GM12878 (cell line): ENCODE results near the gene XPO5. TPM values are rescaled to one million over a fixed set of nuclear protein-coding genes. Genes with fewer than 3 reads are reported as not detected.

Source experiments
- ATAC-seq: fragments of 200-7000 bp; cut with Tn5 transposase; 3 replicates; pipeline ENCODE4 v1.9.1; 2020; ENCODE audit warnings: mild to moderate bottlenecking, moderate library complexity
- Bru-seq: library from RNA; stranded (reverse); fragments of 400-500 nt; gene quantifications from one replicate; lab custom pipeline; 2021; lab: Mats Ljungman, UMichigan
- BruChase-seq, 2 experiments: library from RNA; stranded (reverse); fragments of 400-500 nt; gene quantifications; one replicate each; lab custom pipeline; 2021; lab: Mats Ljungman, UMichigan
- BruUV-seq: library from RNA; stranded (reverse); fragments of 400-500 nt; replicated peaks from 2 replicates; lab custom pipeline; 2021; lab: Mats Ljungman, UMichigan
- CTCF ChIA-PET: fragments of 300-600 bp; sonication (Branson Sonifier 250); formaldehyde crosslinking; extraction: SDS; loops from one replicate; lab custom pipeline; 2021; ENCODE audit warnings: inconsistent platforms; lab: Yijun Ruan, JAX
- POLR2A ChIA-PET: fragments of 350-600 bp; formaldehyde crosslinking; extraction: SDS; loops from one replicate; lab custom pipeline; 2021; ENCODE audit warnings: inconsistent platforms; lab: Charles Lee
- RAD21 ChIA-PET: fragments of 300-600 bp; sonication (Branson Sonifier 250); formaldehyde crosslinking; loops from one replicate; lab custom pipeline; 2023; ENCODE audit warnings: antibody characterized with exemption; ENCODE audit not compliant: unreplicated experiment; lab: Charles Lee
- SMC1A ChIA-PET: fragments of 300-600 bp; sonication (Branson Sonifier 250); formaldehyde crosslinking; loops from one replicate; lab custom pipeline; 2023; ENCODE audit not compliant: unreplicated experiment, uncharacterized antibody; lab: Charles Lee
- DNase-seq: peaks from one replicate; pipeline ENCODE4 v3.0.0-alpha.2; 2011; ENCODE audit warnings: low read depth, low spot score
- FAIRE-seq: peaks from 3 replicates; lab custom pipeline; 2011; peaks lifted over from hg19 to GRCh38; lab: Jason Lieb, UNC
- H2AFZ ChIP-seq: 2 replicates; pipeline ENCODE4 v1.6.0; 2011; ENCODE audit warnings: low read depth, low read length, control low read depth; ENCODE audit not compliant: control insufficient read depth
- H3K27ac ChIP-seq: 2 replicates; pipeline ENCODE4 v1.5.1; 2011; ENCODE audit warnings: control low read depth; ENCODE audit not compliant: control insufficient read depth, insufficient read depth
- H3K27me3 ChIP-seq, 2 experiments: replicated peaks in 1 of 2; 2 replicates each; pipeline versions ENCODE4 v1.6.0 to v1.6.1; 2011; ENCODE audit warnings: low read length in 1 of 2; ENCODE audit not compliant: control insufficient read depth in 2 of 2, insufficient read depth in 2 of 2
- H3K36me3 ChIP-seq, 2 experiments: 2 replicates each; pipeline ENCODE4 v1.5.1; 2011; ENCODE audit warnings: low read length in 1 of 2; ENCODE audit not compliant: control insufficient read depth in 2 of 2, insufficient read depth in 2 of 2
- H3K4me1 ChIP-seq: 2 replicates; pipeline ENCODE4 v1.6.1; 2011; ENCODE audit warnings: mild to moderate bottlenecking, low read length, moderate library complexity, mixed read lengths; ENCODE audit not compliant: control insufficient read depth, insufficient read depth
- H3K4me2 ChIP-seq: 2 replicates; pipeline ENCODE4 v1.6.0; 2011; ENCODE audit warnings: control low read depth; ENCODE audit not compliant: control insufficient read depth, insufficient read depth
- H3K4me3 ChIP-seq: fragments of 200-600 bp; sonication (generic); 2 replicates; pipeline ENCODE4 v1.5.1; 2016
- H3K79me2 ChIP-seq: 2 replicates; pipeline ENCODE4 v1.6.0; 2011; ENCODE audit warnings: low read length; ENCODE audit not compliant: control insufficient read depth, insufficient read depth
- H3K9ac ChIP-seq: 2 replicates; pipeline ENCODE4 v1.8.0; 2011; ENCODE audit warnings: low read length, control low read depth, mixed read lengths; ENCODE audit not compliant: control insufficient read depth, insufficient read depth
- H3K9me3 ChIP-seq: replicated peaks from 3 replicates; pipeline ENCODE4 v1.5.1; 2011; ENCODE audit warnings: mild to moderate bottlenecking, low read length; ENCODE audit not compliant: control insufficient read depth, insufficient read depth
- H4K20me1 ChIP-seq: 2 replicates; pipeline ENCODE4 v1.6.0; 2011; ENCODE audit not compliant: control insufficient read depth, insufficient read depth
- BACH1 ChIP-seq: fragments of 450-650 bp; IDR thresholded peaks from 2 replicates; pipeline ENCODE4 v1.6.1; 2017; ENCODE audit warnings: mild to moderate bottlenecking, borderline replicate concordance
- FOXK2 ChIP-seq: fragments of 450-650 bp; IDR thresholded peaks from 2 replicates; pipeline ENCODE4 v1.6.1; 2017; ENCODE audit warnings: mild to moderate bottlenecking, moderate library complexity
- HDAC6 ChIP-seq: fragments of 200-600 bp; sonication (generic); IDR thresholded peaks from one replicate; pipeline ENCODE4 v1.8.0; 2017; ENCODE audit warnings: antibody characterized with exemption; ENCODE audit not compliant: unreplicated experiment
- KLF5 ChIP-seq: fragments of 450-650 bp; IDR thresholded peaks from 2 replicates; pipeline ENCODE4 v1.6.1; 2014; ENCODE audit warnings: mild to moderate bottlenecking; ENCODE audit not compliant: partially characterized antibody
- TCF12 ChIP-seq: IDR thresholded peaks from 2 replicates; pipeline ENCODE4 v1.6.1; 2011; ENCODE audit warnings: low read depth, mild to moderate bottlenecking, low read length
- YY1 ChIP-seq: IDR thresholded peaks from 2 replicates; pipeline ENCODE4 v1.6.1; 2011; ENCODE audit warnings: low read depth, mild to moderate bottlenecking, low read length
- WGBS: methylation state at CpG from one replicate; pipeline ENCODE4 v1.1.6; 2016; ENCODE audit warnings: low lambda C conversion rate; ENCODE audit not compliant: insufficient replicate concordance, insufficient coverage; ENCODE audit errors: missing lambda C conversion rate; 5-methylcytosine and 5-hydroxymethylcytosine counted together
- in situ Hi-C: fragments of 300-500 bp; cut with MboI; formaldehyde crosslinking; loops from 9 replicates; pipeline ENCODE4 v1.14.3; 2018; ENCODE audit warnings: mixed read lengths
- intact Hi-C: fragments of 100-400 bp; cut with micrococcal nuclease; formaldehyde crosslinking; loops from one replicate; pipeline ENCODE4 v1.14.2; 2022; ENCODE audit not compliant: unreplicated experiment
- long read RNA-seq, 2 experiments: library from polyadenylated mRNA; unstranded; transcript quantifications; one replicate each; pipeline ENCODE4 v2.0.0, GENCODE V29; 2019 to 2020
- polyA minus RNA-seq, 3 experiments: library from RNA; depleted of rRNA, polyadenylated mRNA; stranded (reverse); fragments of >200 nt; gene quantifications; 2 replicates each; pipeline ENCODE4 v1.2.3, GENCODE V29; 2011
- polyA plus RNA-seq, 11 experiments: library from polyadenylated mRNA; depleted of rRNA in 4 of 11; unstranded in 6 of 11; stranded (reverse) in 5 of 11; fragments of >200 nt; fragmentation: Nextera tagmentation in 4 of 11; fragmentation: Illumina TruSeq in 1 of 11; extraction: Ambion mirVana in 4 of 11; extraction: Trizol in 1 of 11; gene quantifications; 1 replicate in 1 of 11; 2 replicates in 10 of 11; pipeline versions ENCODE4 v1.2.1 to v1.2.3, GENCODE V29; 2011 to 2016; ENCODE audit warnings: inconsistent platforms in 2 of 11, missing spikeins in 2 of 11, low read depth in 1 of 11
- total RNA-seq, 4 experiments: library from RNA; depleted of rRNA in 3 of 4; stranded (reverse); fragments of >200 nt in 3 of 4; fragmentation: Illumina TruSeq in 1 of 4; extraction: Trizol in 1 of 4; gene quantifications; 2 replicates each; pipeline versions ENCODE4 v1.2.1 to v1.2.3, GENCODE V29; 2013 to 2021
- TF ChIP-seq, protein P1 (sequence below): fragments of 450-650 bp; formaldehyde crosslinking; IDR thresholded peaks from 2 replicates; pipeline ENCODE4 v1.4.0; 2020; ENCODE audit warnings: mild to moderate bottlenecking, moderate library complexity
- TF ChIP-seq, protein P2 (sequence below): fragments of 150-350 bp; IDR thresholded peaks from 2 replicates; pipeline ENCODE4 v1.6.1; 2016; ENCODE audit warnings: low read depth, low read length

The XPO5 gene
- total RNA-seq (2013; cell fraction: nucleolus; rRNA removed): 100 and 112 TPM in 2 replicates
- 42.1 and 55.9 TPM in 2 replicates for total RNA-seq (2014; rRNA removed)
- total RNA-seq (2014; rRNA removed; fragmentation: Illumina TruSeq; extraction: Trizol): 33.3 and 34.3 TPM in 2 replicates
- total RNA-seq (2021): 56.9 and 76.0 TPM in 2 replicates
- polyA plus RNA-seq (2011; ENCODE audit: low read depth): 25.1 TPM
- 56.8 and 68.5 TPM in 2 replicates for polyA plus RNA-seq (2011; rRNA removed)
- polyA plus RNA-seq (2011; cell fraction: cytosol; rRNA removed): 59.5 and 68.4 TPM in 2 replicates
- polyA plus RNA-seq (2011; cell fraction: nucleus; rRNA removed): 79.3 and 85.6 TPM in 2 replicates
- polyA plus RNA-seq (2012): 22.9 and 24.5 TPM in 2 replicates
- polyA plus RNA-seq (2014; fragmentation: Illumina TruSeq; extraction: Trizol): 40.2 and 48.0 TPM in 2 replicates
- polyA plus RNA-seq (2014; fragmentation: Nextera tagmentation; extraction: Ambion mirVana): 10 to 100 TPM; 11.3 to 21.7 TPM
- polyA plus RNA-seq (2014; rRNA removed): 41.0 and 41.1 TPM in 2 replicates
- polyA plus RNA-seq (2016; fragmentation: Nextera tagmentation; extraction: Ambion mirVana): 10 to 100 TPM; 38.2 to 49.6 TPM
- polyA minus RNA-seq (2011; rRNA and poly(A)+ RNA removed): 68.9 and 82.4 TPM in 2 replicates
- 20.8 and 31.5 TPM in 2 replicates for polyA minus RNA-seq (2011; cell fraction: cytosol; rRNA and poly(A)+ RNA removed)
- 46.1 and 87.2 TPM in 2 replicates for polyA minus RNA-seq (2011; cell fraction: nucleus; rRNA and poly(A)+ RNA removed)
- Bru-seq, nascent RNA: percentile 71 among the genes with signal in this experiment
- percentile 88 among the genes with signal in this experiment for BruChase-seq, experiment 1, labeled RNA remaining after a 6-hour chase
- BruChase-seq, experiment 2, labeled RNA remaining after a 2-hour chase: percentile 85 among the genes with signal in this experiment
- long read RNA-seq, experiment 1, full-length matches to known transcripts: 4 of 14 reads
- long read RNA-seq, experiment 1, partial matches to known transcripts: 7 of 14 reads
- long read RNA-seq, experiment 1, other reads (novel, unspliced or antisense): 3 of 14 reads
- long read RNA-seq, experiment 2, full-length matches to known transcripts: 12 of 59 reads
- long read RNA-seq, experiment 2, partial matches to known transcripts: 29 of 59 reads
- long read RNA-seq, experiment 2, other reads (novel, unspliced or antisense): 18 of 59 reads

DNA sequence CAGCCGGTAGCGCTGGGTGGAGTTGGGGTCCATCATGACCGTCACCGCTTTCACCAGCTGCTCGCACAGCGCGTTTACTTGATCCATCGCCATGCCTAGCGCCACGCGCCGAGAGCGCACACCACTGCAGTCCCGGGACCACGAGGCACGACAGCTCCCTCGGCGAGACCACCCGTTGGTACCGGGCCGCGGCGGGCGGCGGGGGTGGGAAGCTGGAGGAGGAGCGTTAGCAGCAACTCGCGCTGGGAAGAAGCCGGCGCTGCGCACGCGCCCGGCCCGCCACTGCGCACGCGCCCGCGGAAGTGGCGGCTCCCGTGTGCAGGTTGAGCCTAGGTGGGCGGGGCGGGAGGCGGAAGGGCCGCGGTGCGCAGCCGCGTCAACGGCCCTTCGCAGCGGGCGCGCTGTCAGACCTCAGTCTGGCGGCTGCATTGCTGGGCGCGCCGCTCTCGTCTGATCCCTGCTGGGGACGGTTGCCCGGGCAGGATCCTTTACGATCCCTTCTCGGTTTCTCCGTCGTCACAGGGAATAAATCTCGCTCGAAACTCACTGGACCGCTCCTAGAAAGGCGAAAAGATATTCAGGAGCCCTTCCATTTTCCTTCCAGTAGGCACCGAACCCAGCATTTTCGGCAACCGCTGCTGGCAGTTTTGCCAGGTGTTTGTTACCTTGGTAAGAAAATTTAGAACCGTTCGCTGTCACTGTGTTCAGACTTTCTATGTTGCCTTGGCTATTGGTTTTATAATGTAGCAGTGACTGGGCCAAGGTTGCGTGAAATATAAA, at the start of gene XPO5, which contains the start of gene POLH:
TSS of gene XPO5 (minus strand) at position 267 of the 780 bp plus-strand sequence. CDS start at position 93, 174 bp downstream.
TSS of gene POLH (plus strand) at position 414 of the 780 bp plus-strand sequence. CDS start 6,135 bp downstream, outside the sequence.
- peak; percentile 82 for DNase-seq
- SMC1A ChIA-PET: interaction anchor here (0.9 kb wide), 1 partner anchor 215 kb away, joined by 3 read pairs; no protein-coding TSS in a partner anchor
- in situ Hi-C loops: no loop called here
- no peak for TF ChIP-seq FOXK2
- TF ChIP-seq BACH1: peak; percentile 88; the same call in 1 of the 2 replicates
- TF ChIP-seq, protein P1, sequence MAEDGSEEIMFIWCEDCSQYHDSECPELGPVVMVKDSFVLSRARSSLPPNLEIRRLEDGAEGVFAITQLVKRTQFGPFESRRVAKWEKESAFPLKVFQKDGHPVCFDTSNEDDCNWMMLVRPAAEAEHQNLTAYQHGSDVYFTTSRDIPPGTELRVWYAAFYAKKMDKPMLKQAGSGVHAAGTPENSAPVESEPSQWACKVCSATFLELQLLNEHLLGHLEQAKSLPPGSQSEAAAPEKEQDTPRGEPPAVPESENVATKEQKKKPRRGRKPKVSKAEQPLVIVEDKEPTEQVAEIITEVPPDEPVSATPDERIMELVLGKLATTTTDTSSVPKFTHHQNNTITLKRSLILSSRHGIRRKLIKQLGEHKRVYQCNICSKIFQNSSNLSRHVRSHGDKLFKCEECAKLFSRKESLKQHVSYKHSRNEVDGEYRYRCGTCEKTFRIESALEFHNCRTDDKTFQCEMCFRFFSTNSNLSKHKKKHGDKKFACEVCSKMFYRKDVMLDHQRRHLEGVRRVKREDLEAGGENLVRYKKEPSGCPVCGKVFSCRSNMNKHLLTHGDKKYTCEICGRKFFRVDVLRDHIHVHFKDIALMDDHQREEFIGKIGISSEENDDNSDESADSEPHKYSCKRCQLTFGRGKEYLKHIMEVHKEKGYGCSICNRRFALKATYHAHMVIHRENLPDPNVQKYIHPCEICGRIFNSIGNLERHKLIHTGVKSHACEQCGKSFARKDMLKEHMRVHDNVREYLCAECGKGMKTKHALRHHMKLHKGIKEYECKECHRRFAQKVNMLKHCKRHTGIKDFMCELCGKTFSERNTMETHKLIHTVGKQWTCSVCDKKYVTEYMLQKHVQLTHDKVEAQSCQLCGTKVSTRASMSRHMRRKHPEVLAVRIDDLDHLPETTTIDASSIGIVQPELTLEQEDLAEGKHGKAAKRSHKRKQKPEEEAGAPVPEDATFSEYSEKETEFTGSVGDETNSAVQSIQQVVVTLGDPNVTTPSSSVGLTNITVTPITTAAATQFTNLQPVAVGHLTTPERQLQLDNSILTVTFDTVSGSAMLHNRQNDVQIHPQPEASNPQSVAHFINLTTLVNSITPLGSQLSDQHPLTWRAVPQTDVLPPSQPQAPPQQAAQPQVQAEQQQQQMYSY (CRISPR knock-in tag): no peak
- TF ChIP-seq, protein P2, sequence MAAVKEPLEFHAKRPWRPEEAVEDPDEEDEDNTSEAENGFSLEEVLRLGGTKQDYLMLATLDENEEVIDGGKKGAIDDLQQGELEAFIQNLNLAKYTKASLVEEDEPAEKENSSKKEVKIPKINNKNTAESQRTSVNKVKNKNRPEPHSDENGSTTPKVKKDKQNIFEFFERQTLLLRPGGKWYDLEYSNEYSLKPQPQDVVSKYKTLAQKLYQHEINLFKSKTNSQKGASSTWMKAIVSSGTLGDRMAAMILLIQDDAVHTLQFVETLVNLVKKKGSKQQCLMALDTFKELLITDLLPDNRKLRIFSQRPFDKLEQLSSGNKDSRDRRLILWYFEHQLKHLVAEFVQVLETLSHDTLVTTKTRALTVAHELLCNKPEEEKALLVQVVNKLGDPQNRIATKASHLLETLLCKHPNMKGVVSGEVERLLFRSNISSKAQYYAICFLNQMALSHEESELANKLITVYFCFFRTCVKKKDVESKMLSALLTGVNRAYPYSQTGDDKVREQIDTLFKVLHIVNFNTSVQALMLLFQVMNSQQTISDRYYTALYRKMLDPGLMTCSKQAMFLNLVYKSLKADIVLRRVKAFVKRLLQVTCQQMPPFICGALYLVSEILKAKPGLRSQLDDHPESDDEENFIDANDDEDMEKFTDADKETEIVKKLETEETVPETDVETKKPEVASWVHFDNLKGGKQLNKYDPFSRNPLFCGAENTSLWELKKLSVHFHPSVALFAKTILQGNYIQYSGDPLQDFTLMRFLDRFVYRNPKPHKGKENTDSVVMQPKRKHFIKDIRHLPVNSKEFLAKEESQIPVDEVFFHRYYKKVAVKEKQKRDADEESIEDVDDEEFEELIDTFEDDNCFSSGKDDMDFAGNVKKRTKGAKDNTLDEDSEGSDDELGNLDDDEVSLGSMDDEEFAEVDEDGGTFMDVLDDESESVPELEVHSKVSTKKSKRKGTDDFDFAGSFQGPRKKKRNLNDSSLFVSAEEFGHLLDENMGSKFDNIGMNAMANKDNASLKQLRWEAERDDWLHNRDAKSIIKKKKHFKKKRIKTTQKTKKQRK: no peak
- TF ChIP-seq TCF12: peak; percentile 52
- TF ChIP-seq YY1: peak; percentile 79; the same call in 1 of the 2 replicates
- no peak for TF ChIP-seq KLF5
- TF ChIP-seq HDAC6: no peak

More for the DNA sequence above, at the start of gene XPO5, which contains the start of gene POLH:
- Histone ChIP-seq H3K79me2 (peaks cover 66% of the 10 kb centered on the region), H3K27ac (peak within 1 kb of the TSS; percentile 79), H3K4me3 (peak within 1 kb of the TSS; percentile 89), H3K9ac (peak within 1 kb of the TSS; percentile 85), H4K20me1 (no peaks in the 10 kb centered on the region), H3K4me1 (no peaks in the 10 kb centered on the region; the same call in 1 of the 2 replicates), H3K27me3 (no peaks in the 10 kb centered on the region), H3K4me2 (peak within 1 kb of the TSS; percentile 77), H3K9me3 (no peaks in the 10 kb centered on the region), H2AFZ (peak within 1 kb of the TSS; percentile 95), H3K36me3 (peaks cover 0 to 22% of the 10 kb centered on the region in 2 experiments; a peak in 3 of 4 replicates)
- CTCF ChIA-PET: interaction anchor here (0.6 to 1.2 kb wide), 5 partner anchors 33 to 193 kb away, joined by 3 to 7 read pairs (median 4); no protein-coding TSS in a partner anchor
- intact Hi-C loops: no loop called here
- under 1% methylated on average over 69 of the region's 76 CpGs for WGBS
- ATAC-seq (peak; percentile 95), FAIRE-seq (peak; percentile 62)
- BruUV-seq: no TSS peak
- RAD21 ChIA-PET: interaction anchor here (0.5 to 1.6 kb wide), 4 partner anchors 53 to 503 kb away, joined by 3 to 4 read pairs (median 3); partner anchors contain the start of gene GTPBP2
- POLR2A ChIA-PET: interaction anchor here (0.6 to 2.0 kb wide), 12 partner anchors 8 to 995 kb away, joined by 3 to 10 read pairs (median 3); partner anchors contain the start of genes GTPBP2, POLR1C and YIPF3
